Anterior cingulate cortex (tissue), 58 donors: Measurements from ENCODE around the gene COL27A1.
"Not testable (repeated sequence)": the region's sequence is repeated elsewhere in the genome, so short reads cannot be mapped to it uniquely, and the experiment has no call there.

Experiments
- DNase-seq, 58 donors: peaks; one replicate each; lab custom pipeline; 2025; lab: John Stamatoyannopoulos, UW

COL27A1 gene

GRCh38 chr9:114178756-114179450, 23.6 kb downstream of the COL27A1 start:
- peak in 2 of 58 donors; percentile 8 to 13 for DNase-seq

- no peak for DNase-seq
These were observed 24.2 kb downstream of the COL27A1 start for GRCh38 chr9:114179516-114179915.

- no peak for DNase-seq
These were observed 25.6 kb downstream of the COL27A1 start for GRCh38 chr9:114180696-114181606.

GRCh38 chr9:114181607-114182409, 26.5 kb downstream of the COL27A1 start:
- no peak for DNase-seq

GRCh38 chr9:114183006-114183405, 27.7 kb downstream of the COL27A1 start:
- no peak for DNase-seq

- no peak for DNase-seq
These were observed 28.7 kb downstream of the COL27A1 start for GRCh38 chr9:114184071-114184470.

GRCh38 chr9:114184866-114185265, 29.5 kb downstream of the COL27A1 start:
- no peak for DNase-seq

GRCh38 chr9:114185570-114186490, 30.5 kb downstream of the COL27A1 start:
- DNase-seq: no peak

- DNase-seq: no peak
These were observed 31.4 kb downstream of the COL27A1 start for GRCh38 chr9:114186605-114187289.

- DNase-seq: no peak
These were observed 32.5 kb downstream of the COL27A1 start for GRCh38 chr9:114187827-114188226.

GRCh38 chr9:114189823-114190562, 34.7 kb downstream of the COL27A1 start:
- no peak for DNase-seq

GRCh38 chr9:114190563-114190905, 35.2 kb downstream of the COL27A1 start:
- DNase-seq: no peak

GRCh38 chr9:114191402-114191801, 36.1 kb downstream of the COL27A1 start:
- not testable (repeated sequence) for DNase-seq

GRCh38 chr9:114192539-114192938, 37.2 kb downstream of the COL27A1 start:
- DNase-seq: no peak

- DNase-seq: no peak
These were observed 37.8 kb downstream of the COL27A1 start for GRCh38 chr9:114193090-114193489.

GRCh38 chr9:114196117-114196516, 40.8 kb downstream of the COL27A1 start:
- DNase-seq: no peak

- DNase-seq: no peak
These were observed 41.8 kb downstream of the COL27A1 start for GRCh38 chr9:114196979-114197622.
